ENCODE measurements around the gene WASF2. TPM values are rescaled to one million over a fixed set of nuclear protein-coding genes. Genes with fewer than 3 reads are reported as not detected.
"Not testable (repeated sequence)": the region's sequence is repeated elsewhere in the genome, so short reads cannot be mapped to it uniquely, and the experiment has no call there.

WASF2 gene
- polyA plus RNA-seq, 3 donors = 29.9 to 51.7 (median 41.3) TPM

DNA sequence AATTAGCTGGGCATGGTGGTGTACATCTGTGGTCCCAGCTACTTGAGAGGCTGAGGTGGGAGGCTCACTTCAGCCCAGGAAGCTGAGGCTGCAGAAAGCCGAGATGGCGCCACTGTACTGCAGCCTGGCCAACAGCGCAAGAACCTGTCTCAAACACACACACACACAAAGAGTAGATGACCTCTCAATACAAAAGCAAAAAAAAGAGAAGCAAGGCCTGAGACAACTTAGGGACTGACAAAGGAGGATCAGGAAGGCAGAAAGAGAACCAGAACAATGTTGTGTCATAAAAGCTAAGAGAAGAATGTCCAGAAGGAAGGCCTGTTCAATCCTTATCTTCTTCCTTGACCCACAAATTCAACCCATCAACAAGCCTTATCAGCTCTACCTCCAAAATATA is 18.5 kb downstream of the WASF2 start:
- 89 to 95% (median 91%) methylated on average over 3 of the region's 3 CpGs for whole genome bisulfite sequencing, 3 donors
- H3K27ac ChIP-seq (ENCODE audit: low read depth, low read length) = no peak overlapping the region

DNA sequence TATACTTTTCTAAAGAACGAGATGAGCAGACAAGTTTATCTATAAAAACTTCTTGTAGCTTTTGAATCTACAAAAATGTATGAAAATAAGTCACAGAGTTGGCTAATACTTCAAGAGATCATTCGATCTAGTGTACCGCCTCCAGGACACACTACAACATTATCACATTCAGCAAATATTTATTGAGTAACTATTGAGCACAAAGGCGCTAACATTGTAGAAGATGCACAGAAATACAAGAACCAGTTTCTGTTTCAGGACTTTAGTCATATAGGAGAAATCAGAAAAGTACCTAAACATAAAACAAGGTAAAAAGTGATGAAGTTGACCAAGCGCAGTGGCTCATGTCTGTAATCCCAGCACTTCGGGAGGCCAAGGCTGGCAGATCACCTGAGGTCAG is 20.6 kb downstream of the WASF2 start:
- no peak overlapping the region for H3K27ac ChIP-seq (ENCODE audit: low read depth, low read length)
- 54 to 86% (median 85%) methylated on average over 6 of the region's 6 CpGs for WGBS, 3 donors

DNA sequence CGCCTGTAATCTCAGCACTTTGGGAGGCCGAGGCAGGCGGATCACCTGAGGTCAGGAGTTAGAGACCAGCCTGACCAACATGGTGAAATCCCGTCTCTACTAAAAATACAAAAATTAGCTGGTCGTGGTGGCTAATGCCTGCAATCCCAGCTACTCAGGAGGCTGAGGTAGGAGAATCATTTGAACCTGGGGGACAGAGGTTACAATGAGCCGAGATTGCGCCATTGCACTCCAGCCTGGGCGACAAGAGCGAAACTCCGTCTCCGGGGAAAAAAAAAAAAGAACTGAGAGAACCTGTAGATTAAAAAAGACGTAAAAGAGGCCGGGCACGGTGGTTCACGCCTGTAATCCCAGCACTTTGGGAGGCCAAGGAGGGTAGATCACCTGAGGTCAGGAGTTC is 21.6 kb downstream of the WASF2 start:
- not testable (repeated sequence) for H3K27ac ChIP-seq (ENCODE audit: low read depth, low read length)

DNA sequence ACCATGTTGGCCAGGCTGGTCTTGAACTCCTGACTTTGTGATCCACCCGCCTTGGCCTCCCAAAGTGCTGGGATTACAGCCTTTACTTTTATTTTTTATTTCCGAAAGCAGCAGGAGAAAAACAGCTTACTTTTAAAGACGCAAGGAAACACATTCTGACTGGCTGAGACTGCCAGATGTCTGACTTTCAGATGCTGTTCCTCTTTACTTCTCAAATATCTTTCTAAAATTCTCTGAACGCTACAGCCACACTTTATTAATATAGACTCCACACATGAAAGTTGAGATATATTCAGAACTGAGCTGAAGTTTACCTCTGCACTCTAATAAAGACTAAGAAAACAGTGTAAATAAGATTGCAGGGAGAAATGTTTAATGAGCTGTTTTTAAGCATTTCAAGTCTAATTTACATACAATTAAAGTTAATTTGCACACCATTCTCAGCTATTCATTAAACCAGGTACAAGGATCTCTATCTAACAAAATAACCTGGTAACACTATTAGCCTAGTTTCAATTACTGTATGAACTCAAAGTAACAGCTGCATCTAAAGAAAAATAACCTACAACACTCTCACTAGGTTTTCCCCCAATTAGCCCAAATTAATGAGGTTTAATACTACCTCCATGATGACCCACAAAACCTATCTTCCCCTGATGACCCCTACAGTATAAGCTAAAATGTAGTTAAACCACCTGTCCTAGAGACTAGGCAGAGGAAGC is 24.9 kb downstream of the WASF2 start:
- whole genome bisulfite sequencing, 3 donors = 83 to 94% (median 83%) methylated on average over 4 of the region's 4 CpGs
- no peak overlapping the region for H3K27ac ChIP-seq (ENCODE audit: low read depth, low read length)

More for the DNA sequence above, 21.6 kb downstream of the WASF2 start:
- 86 to 94% (median 90%) methylated on average over 15 of the region's 15 CpGs for WGBS, 3 donors

DNA sequence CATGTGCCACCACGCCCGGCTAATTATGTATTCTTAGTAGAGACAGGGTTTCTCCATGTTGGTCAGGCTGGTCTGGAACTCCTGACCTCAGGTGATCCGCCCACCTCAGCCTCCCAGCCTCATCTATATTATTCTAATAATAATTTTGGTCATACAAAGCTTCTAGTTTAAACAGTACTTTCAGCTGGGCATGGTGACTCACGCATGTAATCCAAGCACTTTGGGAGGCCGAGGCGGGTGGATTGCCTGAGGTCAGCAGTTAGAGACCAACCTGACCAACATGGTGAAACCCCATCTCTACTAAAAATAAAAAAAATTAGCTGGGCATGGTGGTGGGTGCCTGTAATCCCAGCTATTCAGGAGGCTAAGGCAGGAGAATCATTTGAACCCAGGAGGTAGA is 26.1 kb downstream of the WASF2 start:
- 82 to 92% (median 82%) methylated on average over 6 of the region's 6 CpGs for WGBS, 3 donors
- H3K27ac ChIP-seq (ENCODE audit: low read depth, low read length) = not testable (repeated sequence)

DNA sequence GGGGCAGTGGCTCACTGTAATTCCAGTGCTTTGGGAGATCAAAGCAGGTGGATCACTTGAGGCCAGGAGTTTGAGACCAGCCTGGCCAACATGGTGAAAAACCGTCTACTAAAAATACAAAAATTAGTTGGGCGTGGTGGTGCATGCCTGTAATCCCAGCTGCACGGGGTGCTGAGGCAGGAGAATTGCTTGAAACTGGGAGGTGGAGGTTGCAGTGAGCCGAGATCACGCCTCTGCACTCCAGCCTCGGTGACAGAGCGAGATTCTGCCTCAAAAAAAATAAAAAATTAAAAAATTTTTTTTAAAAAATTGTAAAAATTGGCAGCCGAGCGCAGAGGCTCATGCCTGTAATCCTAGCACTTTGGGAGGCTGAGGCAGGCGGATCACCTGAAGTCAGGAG is 31.4 kb downstream of the WASF2 start:
- H3K27ac ChIP-seq (ENCODE audit: low read depth, low read length) = not testable (repeated sequence)
- 84 to 92% (median 85%) methylated on average over 10 of the region's 10 CpGs for WGBS, 3 donors

DNA sequence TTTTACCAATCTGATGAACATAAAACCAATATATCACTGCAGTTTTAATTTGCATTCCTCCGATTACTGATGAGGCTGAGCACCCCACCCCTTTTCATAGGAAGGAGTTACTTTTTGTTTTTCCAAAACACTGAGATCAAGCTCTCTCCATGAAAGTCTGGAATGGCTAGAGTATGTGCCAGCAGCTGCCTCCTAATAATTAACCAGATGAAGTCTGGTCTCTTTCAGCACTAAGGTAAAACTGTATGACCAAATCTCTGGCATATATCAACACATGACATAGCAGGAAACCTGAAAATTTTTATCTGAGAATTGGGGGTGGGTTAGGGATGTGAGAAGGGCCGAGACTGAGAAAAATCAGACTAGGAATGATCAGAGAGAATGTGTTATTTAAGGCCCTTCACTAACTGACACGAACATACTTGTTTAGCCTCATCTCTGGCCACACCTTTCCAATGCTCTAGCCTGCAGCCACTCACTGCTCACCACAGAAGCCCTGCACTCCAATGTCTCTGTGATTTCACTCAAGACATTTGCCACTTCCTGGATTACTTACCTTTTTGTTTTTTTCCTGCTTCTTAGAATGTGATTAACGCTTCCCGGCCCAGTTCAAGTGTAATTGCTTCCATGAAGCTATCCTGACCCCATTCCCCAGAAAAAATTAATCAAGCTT is 34.7 kb downstream of the WASF2 start:
- no peak overlapping the region for H3K27ac ChIP-seq (ENCODE audit: low read depth, low read length)
- whole genome bisulfite sequencing, 3 donors = 33 to 39% (median 34%) methylated on average over 5 of the region's 5 CpGs

DNA sequence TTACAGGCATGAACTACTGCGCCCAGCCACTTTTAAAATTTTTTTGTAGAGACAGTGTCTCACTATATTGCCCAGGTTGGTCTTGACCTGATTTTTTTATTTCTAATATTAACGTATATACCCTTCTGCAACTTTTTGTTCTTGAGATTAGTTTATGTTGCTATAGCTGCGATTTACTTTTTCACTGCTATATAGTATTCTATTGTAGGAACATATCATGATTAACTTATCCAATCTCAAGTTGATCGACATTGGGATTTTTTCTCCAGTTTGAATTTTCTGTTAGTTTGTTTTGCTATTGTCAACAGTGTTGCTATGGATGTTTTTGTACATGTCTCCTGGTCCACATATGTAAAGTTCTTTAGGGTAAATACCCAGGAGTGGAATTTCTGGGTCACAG is 35.4 kb downstream of the WASF2 start:
- WGBS, 3 donors = 94 to 97% (median 96%) methylated on average over 4 of the region's 4 CpGs
- H3K27ac ChIP-seq (ENCODE audit: low read depth, low read length) = no peak overlapping the region

DNA sequence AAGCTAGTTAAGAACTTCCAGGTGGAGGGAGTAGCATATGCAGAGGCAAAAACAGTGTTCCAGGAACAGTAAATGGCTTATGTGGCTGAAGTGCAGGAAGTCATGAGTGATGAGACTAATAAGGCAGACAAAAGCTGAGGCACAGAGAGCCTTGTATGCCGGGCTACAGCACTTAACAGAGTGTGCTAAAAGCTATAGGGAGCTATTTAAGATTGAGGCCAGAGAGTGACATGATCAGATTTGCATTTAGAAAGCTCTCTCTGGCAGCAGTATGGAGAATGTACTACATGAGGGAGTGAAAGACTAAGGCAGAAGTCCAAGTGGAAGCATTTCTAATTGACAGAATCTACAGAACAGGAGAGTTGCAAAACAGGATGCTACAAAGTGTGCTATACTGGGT is 38.6 kb downstream of the WASF2 start:
- no peak overlapping the region for H3K27ac ChIP-seq (ENCODE audit: low read depth, low read length)
- WGBS, 3 donors = 34 to 70% (median 38%) methylated on average over 1 of the region's 1 CpG

DNA sequence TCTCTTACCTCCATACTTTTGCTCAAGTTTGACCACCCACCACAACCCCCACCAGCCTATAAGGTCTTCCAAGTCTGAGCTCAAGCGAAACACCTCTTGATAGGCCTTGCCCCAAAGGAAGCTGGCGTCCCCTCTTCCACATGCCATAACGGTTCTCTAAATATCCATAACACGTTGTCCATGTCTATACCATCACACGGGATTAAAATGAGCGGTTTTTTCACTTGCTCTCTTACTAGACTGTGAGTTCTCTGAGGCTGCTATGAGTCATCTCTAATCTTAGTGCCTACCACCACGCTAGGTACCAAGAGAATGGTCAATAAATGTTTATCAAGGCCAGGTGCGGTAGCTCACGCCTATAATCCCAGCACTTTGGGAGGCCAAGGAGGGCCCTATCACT is 41.0 kb downstream of the WASF2 start:
- WGBS, 3 donors = 85 to 94% (median 93%) methylated on average over 9 of the region's 9 CpGs
- H3K27ac ChIP-seq (ENCODE audit: low read depth, low read length) = no peak overlapping the region

DNA sequence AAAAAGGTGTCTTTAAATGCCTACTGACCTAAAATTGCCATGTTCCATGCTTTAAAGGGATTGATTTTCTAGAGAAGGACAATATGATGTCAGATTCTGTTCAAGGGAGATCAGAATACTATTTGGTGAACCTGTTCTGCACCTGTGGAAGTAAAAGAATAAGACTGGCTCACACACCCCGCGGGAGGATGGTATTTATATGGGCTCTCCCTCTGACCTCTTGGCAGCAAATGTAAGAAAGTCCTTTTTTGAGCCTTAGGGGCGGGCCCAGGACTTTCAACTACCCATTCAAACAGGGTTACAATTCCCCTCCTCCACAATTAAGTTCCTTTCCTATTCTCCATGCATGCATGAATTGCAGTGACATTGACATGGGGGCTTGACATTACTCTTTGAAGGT is 42.1 kb downstream of the WASF2 start:
- no peak overlapping the region for H3K27ac ChIP-seq (ENCODE audit: low read depth, low read length)

DNA sequence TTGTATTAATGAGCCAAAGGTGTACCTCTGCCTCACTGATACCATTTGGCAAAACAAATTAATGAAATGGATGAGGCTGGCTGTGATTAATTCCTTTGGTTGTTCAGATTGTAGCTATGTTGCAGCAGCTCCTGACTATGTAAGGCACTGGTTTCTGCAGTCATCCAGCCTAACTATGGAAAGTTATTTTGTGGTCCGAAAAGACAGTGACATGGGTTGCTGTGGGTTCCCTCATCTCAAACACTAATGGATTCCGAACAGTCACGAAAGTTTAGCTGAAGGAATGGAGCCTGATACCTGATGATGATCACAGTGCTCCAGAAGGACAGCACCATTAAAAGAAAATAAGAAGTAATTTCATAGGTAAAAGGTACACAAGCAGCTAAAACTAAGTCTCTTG is 42.6 kb downstream of the WASF2 start:
- 91 to 96% (median 93%) methylated on average over 3 of the region's 3 CpGs for WGBS, 3 donors
- H3K27ac ChIP-seq (ENCODE audit: low read depth, low read length) = no peak overlapping the region

More for the DNA sequence above, 42.1 kb downstream of the WASF2 start:
- 59 to 79% (median 68%) methylated on average over 3 of the region's 3 CpGs for WGBS, 3 donors

DNA sequence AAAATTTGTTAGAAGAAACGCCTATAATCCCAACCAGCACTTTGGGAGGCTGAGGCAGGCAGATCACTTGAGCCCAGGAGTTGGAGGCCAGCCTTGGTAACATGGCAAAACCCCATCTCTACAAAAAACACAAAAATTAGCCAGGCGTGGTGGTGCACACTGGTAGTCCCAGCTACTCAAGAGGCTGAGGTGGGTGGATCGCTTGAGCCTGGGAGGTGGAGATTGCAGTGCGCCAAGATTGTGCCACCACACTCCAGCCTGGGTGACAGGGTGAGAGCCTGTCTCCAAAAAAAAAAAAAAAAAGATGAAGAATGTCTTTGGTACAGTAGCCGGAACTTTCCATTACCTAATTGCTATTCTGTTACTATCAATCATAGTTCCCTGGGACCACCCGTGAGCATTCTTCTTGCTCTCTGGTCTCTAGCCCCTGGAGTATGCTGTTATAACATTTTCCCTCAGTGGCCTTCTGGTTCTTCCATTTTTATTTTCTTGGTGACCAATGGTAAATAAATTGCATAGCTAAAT is 43.4 kb downstream of the WASF2 start:
- 95 to 96% (median 96%) methylated on average over 6 of the region's 6 CpGs for WGBS, 3 donors
- H3K27ac ChIP-seq (ENCODE audit: low read depth, low read length) = no peak overlapping the region

DNA sequence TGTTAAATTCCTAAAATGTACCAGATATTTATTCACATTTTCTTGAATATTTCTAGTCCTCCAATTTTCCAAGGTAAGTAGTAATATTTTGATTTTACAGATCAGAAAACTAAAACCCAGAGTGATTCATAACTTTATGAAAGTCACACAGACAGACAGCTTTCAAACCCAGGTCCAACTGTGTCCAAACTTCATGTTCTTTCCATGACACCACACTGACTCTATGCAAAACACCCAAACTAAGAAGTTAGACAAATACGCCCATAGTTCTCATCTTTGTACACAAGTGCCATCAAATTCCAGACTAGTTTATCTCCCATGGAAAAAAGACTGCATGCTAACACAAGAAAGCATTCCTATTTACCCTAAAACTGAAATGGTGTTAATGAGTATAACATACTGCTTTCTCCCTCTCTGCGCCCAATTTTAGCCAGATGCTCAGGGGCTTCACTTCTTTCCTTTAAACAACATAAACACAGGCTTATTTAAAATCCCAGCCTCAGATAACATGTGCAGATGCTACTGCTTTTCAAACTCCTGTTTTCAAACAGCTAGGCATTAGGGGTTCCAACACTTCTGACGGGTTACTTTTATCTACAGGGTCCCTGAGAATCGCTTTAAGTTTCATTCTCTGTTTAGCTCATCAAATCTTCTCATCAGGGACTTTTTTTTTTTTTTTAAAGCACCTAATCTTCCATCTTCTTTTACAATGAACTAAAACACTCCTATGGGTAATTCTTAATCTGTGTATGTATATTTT is 44.6 kb downstream of the WASF2 start:
- no peak overlapping the region for H3K27ac ChIP-seq (ENCODE audit: low read depth, low read length)
- 73 to 89% (median 81%) methylated on average over 4 of the region's 4 CpGs for WGBS, 3 donors

DNA sequence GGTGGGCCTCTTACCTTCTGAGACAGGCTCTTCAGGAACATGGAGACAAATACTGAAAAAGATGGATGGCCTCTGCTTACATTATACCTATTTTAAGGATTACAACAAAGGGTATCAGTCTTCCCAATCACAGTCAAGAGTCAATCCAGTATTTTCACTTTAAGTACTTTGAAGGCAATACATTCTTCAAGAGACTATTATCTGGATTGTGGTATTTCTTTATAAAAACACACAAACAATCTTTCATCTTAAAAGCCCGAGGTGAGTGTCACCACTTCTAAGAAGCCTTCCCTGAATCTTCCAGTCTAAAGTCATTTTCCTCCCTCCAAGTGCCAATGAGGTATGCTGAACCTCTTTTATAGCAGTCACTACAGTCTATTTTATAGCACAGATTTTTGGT is 45.3 kb downstream of the WASF2 start:
- WGBS, 3 donors = 38 to 56% (median 50%) methylated on average over 1 of the region's 1 CpG
- H3K27ac ChIP-seq (ENCODE audit: low read depth, low read length) = no peak overlapping the region

DNA sequence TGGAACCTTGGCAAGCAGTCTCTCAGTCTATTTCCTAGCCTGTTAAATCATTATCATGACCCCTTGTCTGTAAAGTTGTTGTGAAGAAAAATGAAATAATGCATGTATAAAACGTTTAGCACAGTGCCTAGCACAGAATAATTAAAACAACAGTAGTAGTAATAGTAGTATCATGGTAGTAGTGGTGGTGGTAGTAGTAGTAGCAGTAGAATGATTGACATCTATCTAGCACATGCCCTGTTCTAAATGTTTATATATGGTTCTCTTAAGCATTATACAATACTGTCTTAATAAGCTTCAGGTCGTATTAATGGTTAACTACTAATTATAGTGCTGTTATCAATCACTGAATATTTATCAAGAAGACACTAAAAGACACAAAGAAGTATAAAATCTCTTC is 50.8 kb downstream of the WASF2 start:
- H3K27ac ChIP-seq (ENCODE audit: low read depth, low read length) = no peak overlapping the region
- WGBS, 3 donors = 39 to 51% (median 45%) methylated on average over 2 of the region's 2 CpGs

DNA sequence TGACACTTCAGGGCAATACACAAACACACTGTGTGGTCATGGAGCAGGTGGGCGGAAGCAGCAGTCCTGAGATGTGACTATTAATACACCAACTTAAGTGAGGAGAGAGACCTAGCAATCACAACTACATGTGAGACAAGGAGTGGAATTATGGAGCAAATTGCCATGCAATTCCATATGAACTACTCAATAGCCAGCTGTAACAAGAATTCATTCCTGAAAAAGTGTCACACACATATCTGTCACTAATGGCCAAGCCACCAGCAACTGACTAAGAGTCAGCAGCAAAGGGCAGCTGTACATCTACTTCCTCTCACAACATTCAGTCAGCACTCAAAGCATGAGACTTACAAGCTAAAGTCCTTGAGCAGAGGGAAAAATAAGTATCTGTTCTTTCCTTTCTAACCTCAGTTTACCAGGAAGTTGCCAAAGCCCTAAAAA is 51.3 kb downstream of the WASF2 start:
- WGBS, 3 donors = 86 to 94% (median 93%) methylated on average over 1 of the region's 1 CpG
- no peak overlapping the region for H3K27ac ChIP-seq (ENCODE audit: low read depth, low read length)

DNA sequence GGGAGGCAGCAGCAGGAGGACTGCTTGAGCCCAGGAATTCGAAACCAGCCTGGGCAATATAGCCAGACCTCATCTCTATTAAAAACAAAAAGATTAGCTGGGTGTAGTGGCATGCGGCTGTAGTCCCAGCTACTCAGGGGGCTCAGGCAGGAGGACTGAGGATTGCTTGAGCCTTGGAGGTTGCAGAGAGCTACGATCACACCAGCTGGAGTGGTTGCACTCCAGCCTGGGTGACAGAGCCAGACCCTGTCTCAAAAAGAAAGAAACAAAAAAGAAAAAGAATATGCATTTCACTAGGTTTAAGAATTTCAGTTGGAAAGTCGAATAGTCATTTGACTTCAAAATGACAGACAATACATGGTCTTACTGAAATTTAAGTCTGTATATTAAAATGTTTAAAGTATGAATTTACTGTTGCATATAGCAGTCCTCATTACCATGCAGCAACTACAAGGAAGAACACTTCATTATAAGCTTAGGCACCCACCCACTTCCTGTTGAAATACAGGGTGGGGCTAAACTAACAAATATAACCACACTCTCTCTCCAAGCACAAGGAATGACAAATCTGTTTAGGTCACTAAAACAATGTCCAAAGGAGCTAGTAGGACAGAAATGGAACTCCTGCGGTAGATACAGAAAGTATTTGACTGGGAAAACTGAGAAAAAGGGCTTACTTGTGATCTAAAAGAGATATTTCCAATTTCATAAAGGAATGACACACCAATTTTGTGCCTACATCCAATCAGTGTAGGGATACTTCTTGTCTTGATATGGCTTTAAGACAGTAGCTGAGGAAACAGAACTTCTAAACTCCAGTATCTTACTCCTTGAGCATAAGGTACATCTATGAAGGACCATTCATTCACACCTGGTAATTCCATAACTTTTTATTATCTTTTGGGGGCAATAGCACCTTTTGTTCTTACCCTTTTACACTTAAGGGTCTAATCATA is 53.5 kb downstream of the WASF2 start:
- 35 to 73% (median 47%) methylated on average over 5 of the region's 5 CpGs for WGBS, 3 donors
- no peak overlapping the region for H3K27ac ChIP-seq (ENCODE audit: low read depth, low read length)

All from adipose tissue (tissue), 3 donors.